Skeletal muscle satellite cell (primary cell): ENCODE measurements around the gene ANKS1B.

Experiments used
- H3K27me3 ChIP-seq: 2 replicates; pipeline ENCODE4 v1.7.0; 2013; ENCODE audit warnings: low read length; ENCODE audit not compliant: control insufficient read depth, insufficient read depth
- H3K36me3 ChIP-seq: 2 replicates; pipeline ENCODE4 v1.7.0; 2013; ENCODE audit warnings: mild to moderate bottlenecking, control low read depth, low read length; ENCODE audit not compliant: insufficient read depth
- H3K4me1 ChIP-seq: 2 replicates; pipeline ENCODE4 v1.7.0; 2013; ENCODE audit warnings: low read length; ENCODE audit not compliant: control insufficient read depth, insufficient read depth
- H3K4me2 ChIP-seq: 2 replicates; pipeline ENCODE4 v1.7.0; 2013; ENCODE audit warnings: mild to moderate bottlenecking, low read length
- H3K4me3 ChIP-seq: 2 replicates; pipeline ENCODE4 v1.7.0; 2013; ENCODE audit warnings: low read length
- H3K9ac ChIP-seq: 2 replicates; pipeline ENCODE4 v1.7.0; 2013; ENCODE audit warnings: mild to moderate bottlenecking, low read depth, low read length, moderate library complexity
- H3K9me3 ChIP-seq: replicated peaks from 2 replicates; pipeline ENCODE4 v1.7.0; 2013; ENCODE audit warnings: mild to moderate bottlenecking, control low read depth, low read length

ANKS1B gene

DNA sequence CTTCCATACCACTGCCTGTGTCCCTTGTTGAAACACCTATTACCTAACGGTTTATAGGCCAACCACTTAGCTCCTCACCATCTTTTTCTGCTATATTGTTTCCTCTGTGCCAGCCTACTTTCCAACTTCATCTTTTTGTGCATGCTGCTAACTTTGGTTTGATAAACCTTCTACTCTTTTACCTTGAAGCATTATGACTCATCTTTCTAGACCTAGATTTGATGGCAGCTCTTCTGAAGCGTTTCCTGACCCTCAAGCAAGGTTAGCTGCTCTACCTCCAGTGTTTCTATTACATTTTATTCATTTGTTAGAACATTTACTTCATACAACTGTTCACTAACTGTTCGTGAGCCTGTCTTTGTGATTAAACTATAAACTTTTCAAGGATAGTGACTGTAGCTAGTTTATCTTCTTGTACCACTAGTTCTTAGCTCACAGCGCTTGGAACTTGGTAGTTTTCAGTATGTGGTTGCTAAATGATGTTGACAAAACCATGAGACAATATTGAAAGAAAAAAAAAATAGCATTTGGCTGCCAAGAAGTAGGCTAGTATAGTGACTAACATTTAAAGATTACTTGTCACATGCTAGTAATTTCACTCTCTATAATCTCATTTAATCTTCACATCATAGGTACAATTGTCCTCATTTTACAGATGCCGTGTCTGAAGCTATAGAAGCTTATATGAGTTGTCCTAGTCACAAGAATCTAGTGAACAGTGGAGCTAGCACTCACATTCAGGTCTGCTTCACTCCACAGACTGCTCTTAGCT is 1260.2 kb downstream of the ANKS1B start:
- Histone ChIP-seq H3K4me1 (no peaks in the 10 kb centered on the region), H3K27me3 (no peaks in the 10 kb centered on the region), H3K36me3 (peaks cover 35% of the 10 kb centered on the region), H3K4me2 (no peak overlapping the region), H3K4me3 (no peak overlapping the region), H3K9ac (no peak overlapping the region), H3K9me3 (no peaks in the 10 kb centered on the region)

DNA sequence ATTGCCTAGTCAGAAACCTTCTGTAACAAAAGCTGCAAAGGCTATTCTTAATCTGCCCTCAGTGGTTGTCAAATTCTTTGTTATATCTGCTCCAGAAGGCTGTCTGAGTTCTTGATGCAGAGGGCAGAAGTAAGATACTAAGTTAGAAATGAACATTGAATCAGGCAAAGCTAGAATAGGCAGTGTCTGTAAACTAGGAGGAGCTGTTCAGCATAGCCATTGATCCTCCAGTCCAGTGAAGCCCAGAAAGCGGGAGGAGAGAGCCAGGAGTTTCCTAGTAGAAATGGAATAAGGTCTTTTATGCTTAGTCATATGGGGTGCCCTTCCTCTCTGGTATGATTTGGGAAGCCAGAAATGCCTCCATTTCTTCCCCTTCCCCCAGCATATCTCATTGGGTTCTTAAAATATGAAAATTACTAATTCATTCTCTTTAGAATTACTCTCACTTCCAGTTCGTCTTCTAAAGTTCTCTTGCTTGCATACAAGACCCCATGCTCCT is 1263.5 kb downstream of the ANKS1B start:
- no peak overlapping the region for H3K4me2 ChIP-seq
- H3K27me3 ChIP-seq: no peaks in the 10 kb centered on the region
- no peak overlapping the region for H3K4me3 ChIP-seq
- H3K4me1 ChIP-seq: no peaks in the 10 kb centered on the region
- no peak overlapping the region for H3K9ac ChIP-seq
- no peaks in the 10 kb centered on the region for H3K9me3 ChIP-seq
- peaks cover 38% of the 10 kb centered on the region for H3K36me3 ChIP-seq

DNA sequence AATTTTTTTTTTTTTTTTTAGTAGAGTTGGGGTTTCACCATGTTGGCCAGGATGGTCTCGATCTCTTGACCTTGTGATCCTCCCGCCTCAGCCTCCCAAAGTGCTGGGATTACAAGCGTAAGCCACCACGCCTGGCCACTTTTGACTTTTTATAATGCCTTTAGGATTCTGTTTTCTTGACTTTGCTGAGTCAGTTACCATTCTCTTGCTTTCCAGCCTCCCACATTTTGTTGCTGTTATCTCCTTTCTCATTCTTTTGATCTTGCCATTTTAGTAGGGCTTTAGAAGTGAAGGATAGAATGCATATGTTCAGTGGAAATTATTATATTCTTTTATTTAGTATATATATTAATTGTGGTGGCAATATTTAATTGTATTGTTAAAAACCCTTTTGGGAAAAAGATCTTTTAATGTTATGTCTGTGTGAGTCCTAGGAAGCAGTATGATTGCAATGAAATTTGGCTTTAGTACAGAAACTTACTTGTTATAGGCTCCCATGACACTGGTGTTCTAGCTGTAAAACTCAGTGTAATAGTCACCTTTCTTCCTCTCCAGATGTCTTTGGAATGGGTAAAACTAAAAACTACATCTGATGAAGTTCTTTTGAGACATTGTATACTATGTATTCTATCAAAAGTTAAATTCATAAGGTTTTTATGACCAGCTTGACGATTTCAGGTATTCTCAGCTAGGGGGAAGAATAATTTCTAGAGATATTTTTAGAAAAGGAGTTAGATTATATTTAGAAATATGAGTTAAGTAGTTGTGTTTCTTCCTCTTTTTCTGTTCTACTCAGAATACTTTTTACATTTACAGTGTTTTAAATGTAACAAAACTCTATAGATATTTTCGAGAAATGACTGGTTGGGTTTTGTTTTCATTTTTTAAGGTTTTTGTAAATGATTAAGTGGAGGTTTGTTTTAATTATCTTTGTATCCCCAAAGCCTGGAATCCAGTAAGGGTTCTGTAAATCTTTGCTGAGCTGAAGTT is 1264.9 kb downstream of the ANKS1B start:
- Histone ChIP-seq H3K4me3 (no peak overlapping the region), H3K36me3 (peaks cover 36% of the 10 kb centered on the region), H3K9ac (no peak overlapping the region), H3K9me3 (no peaks in the 10 kb centered on the region), H3K4me2 (no peak overlapping the region), H3K27me3 (no peaks in the 10 kb centered on the region), H3K4me1 (no peaks in the 10 kb centered on the region)

DNA sequence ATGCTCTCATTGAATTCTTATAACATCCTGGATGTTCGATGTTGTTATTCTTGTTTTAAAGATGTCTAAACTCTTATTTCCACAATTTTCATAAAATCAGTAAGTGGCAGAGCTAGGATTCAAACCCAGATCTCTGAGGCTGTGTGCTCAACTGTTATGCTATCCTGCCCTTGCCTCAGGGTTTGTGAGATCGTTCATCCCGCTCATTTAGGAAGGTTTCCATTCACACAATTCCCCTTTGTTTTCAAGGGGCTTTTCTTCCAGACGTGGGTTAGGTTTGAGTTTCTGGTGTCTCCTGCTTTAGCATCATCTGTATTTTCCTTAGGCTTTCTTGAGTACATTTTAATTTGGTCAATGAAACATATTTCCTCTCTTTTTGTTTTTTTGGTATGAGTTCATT is 1270.3 kb downstream of the ANKS1B start:
- no peak overlapping the region for H3K4me3 ChIP-seq
- H3K4me1 ChIP-seq: no peaks in the 10 kb centered on the region
- no peak overlapping the region for H3K4me2 ChIP-seq
- H3K9me3 ChIP-seq: no peaks in the 10 kb centered on the region
- H3K36me3 ChIP-seq: peaks cover 36% of the 10 kb centered on the region
- no peaks in the 10 kb centered on the region for H3K27me3 ChIP-seq
- no peak overlapping the region for H3K9ac ChIP-seq

DNA sequence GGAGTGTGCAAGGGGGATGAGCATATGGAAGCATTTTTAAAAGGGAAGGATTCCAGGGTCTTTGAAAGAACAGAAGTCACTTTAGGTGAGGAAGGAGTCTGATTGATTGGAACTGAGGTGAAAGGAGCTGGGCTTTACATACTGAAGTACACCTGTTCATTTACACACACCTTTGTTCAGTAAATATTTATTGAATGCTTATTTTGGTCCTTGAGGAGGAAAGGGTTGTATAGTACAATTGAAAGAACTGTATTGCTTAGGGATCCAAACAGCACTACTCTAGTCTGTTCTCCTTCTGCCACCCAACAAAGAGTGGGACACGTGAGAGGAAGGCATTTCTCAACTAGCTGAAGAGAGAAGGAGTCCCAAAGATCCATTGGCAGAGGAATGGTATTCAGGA is 1275.7 kb downstream of the ANKS1B start:
- Histone ChIP-seq H3K9me3 (no peaks in the 10 kb centered on the region), H3K4me3 (no peak overlapping the region), H3K27me3 (no peaks in the 10 kb centered on the region), H3K9ac (no peak overlapping the region), H3K4me1 (no peaks in the 10 kb centered on the region), H3K36me3 (peaks cover 59% of the 10 kb centered on the region), H3K4me2 (no peak overlapping the region)

DNA sequence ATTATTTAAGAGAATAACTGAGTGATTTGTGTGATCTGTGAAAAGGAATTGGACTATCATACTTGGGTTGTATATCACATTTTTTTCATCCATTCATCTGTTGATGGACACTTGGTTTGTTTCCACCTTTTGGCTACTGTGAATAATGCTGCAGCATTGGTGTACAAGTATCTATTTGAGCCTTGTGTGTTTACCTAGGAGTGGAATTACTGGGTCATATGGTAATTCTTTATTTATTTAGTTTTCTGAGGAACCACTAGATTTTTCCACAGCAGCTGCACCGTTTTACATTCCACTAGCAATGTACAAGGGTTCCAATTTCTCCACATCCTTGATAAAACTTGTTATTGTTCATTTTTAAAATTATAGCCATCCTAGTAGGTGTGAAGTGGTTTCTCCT is 1283.6 kb downstream of the ANKS1B start:
- no peak overlapping the region for H3K9ac ChIP-seq

DNA sequence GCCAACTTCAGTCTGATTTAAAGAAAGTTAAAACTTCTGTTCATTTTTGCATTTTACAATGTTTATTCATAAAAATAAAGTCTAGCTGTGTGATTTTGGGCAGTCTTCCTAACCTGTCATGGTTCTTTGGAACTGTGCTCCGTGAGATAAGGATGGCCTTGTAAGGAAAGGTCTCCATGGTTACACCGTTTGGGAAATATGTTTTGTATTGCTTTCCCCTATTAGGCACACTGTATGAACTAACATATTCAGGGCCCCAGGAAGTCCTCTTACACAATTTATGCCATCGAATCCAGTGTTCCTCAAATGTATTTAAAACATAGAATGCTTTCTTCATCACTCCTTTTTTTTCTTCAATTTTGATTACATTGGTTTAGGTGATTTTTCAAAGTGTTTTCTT is 1285.2 kb downstream of the ANKS1B start:
- H3K4me2 ChIP-seq: no peak overlapping the region
- H3K9ac ChIP-seq: no peak overlapping the region
- H3K9me3 ChIP-seq: no peaks in the 10 kb centered on the region
- H3K4me1 ChIP-seq: no peaks in the 10 kb centered on the region
- H3K27me3 ChIP-seq: no peaks in the 10 kb centered on the region
- peaks cover 23% of the 10 kb centered on the region for H3K36me3 ChIP-seq
- no peak overlapping the region for H3K4me3 ChIP-seq

More for the DNA sequence above, 1283.6 kb downstream of the ANKS1B start:
- H3K4me1 ChIP-seq: no peaks in the 10 kb centered on the region
- H3K4me3 ChIP-seq: no peak overlapping the region
- no peak overlapping the region for H3K4me2 ChIP-seq
- peaks cover 28% of the 10 kb centered on the region for H3K36me3 ChIP-seq
- H3K27me3 ChIP-seq: no peaks in the 10 kb centered on the region
- H3K9me3 ChIP-seq: no peaks in the 10 kb centered on the region

DNA sequence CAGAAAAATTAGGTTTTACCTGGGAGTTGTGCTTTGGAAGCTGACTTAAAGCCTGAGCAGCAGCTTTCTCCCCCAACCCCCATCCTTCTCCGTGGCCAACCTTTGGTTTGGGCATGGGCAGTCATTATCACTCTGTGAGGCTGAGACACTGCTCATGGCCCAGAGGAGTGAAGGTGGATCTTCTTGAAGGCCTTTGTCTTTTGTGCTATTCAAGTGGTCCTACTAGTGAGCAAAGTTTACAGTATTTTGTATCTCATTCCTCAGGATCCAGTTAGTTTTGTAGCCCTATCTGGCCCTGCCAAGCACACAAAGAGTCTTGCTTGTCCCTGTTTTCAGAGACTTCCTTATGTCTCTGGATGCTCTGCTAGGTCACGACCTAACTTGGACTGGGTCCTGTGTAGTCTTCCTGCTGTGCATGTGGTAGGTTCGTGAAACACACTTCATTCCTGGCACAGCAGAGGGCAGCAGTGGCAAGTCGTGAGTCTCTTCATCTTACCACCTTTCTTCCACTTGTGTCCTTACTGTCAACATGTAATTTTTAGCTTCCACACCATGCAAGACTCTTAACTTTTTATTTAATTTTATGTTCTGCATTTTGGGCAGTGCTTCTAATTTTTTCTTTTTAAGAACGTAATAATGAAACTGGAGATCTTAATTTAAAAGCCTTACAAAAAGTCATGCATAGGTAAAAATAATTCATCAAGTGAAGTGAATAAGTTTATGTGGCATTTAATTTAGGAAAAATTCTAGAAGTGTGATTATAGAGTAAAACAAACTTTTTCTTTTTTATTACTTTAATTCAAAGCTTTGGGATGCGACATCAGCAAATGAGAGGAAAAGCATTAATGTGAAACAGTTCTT is 1285.9 kb downstream of the ANKS1B start:
- Histone ChIP-seq H3K27me3 (no peaks in the 10 kb centered on the region), H3K36me3 (peaks cover 19% of the 10 kb centered on the region), H3K4me1 (no peaks in the 10 kb centered on the region), H3K9ac (no peak overlapping the region), H3K4me3 (no peak overlapping the region), H3K9me3 (no peaks in the 10 kb centered on the region), H3K4me2 (no peak overlapping the region)

DNA sequence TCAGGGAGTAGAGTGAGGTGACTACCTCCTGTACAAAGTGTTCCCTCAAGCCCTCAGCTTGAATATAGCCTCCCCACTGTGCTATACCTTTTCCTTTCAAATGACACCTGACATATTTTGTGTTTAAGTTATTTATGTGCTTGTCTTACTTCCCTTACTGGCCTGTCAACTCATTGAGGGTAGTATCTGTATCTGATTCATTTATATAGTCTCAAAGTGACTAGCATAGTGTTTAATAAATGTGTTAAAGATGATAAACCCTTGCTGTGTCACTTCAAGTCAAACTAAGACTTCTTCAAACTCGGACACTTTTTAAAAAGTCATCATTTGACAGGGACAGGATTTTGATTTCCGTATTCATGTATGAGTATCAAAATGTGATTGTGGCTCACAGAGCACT is 1287.5 kb downstream of the ANKS1B start:
- Histone ChIP-seq H3K9ac (no peak overlapping the region), H3K27me3 (no peaks in the 10 kb centered on the region), H3K4me1 (no peaks in the 10 kb centered on the region), H3K4me2 (no peak overlapping the region), H3K9me3 (no peaks in the 10 kb centered on the region), H3K36me3 (peaks cover 19% of the 10 kb centered on the region), H3K4me3 (no peak overlapping the region)

DNA sequence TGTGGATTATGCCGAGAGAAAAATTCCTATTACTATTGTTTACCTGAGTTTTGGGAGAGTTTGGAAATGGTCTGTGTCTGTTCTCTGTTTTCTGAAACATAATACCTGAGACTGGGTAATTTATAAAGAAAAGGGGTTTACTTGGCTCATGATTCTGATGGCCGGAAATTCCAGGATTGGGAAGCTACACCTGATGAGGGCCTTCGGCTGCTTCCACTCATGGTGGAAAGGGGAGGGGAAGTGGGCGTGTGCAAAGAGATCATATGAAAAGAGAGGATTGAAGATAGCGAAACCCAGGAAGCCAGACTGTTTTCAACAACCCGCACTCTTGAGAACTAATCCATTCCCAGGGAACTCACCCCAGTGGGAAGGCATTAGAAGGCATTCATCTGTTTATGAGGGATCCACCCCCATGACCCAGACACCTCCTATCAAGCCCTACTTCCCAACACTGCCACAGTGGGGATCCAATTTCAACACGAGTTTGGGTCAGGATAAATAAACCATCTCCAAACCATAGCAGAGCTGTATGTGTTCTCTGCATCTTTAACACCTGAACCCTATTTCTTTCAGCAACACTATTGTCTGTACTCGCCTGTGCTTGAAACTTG is 1288.6 kb downstream of the ANKS1B start:
- H3K27me3 ChIP-seq: no peaks in the 10 kb centered on the region
- no peak overlapping the region for H3K9ac ChIP-seq
- no peak overlapping the region for H3K4me2 ChIP-seq
- no peaks in the 10 kb centered on the region for H3K4me1 ChIP-seq
- H3K4me3 ChIP-seq: no peak overlapping the region
- H3K36me3 ChIP-seq: peaks cover 22% of the 10 kb centered on the region
- H3K9me3 ChIP-seq: no peaks in the 10 kb centered on the region
